Spleen (tissue), 11 donors: Measurements from ENCODE around the gene CDX1. TPM values are rescaled to one million over a fixed set of nuclear protein-coding genes. Genes with fewer than 3 reads are reported as not detected.

Source experiments
- DNase-seq: peaks from one replicate; pipeline ENCODE4 v3.0.0-alpha.2; 2020
- H3K27ac ChIP-seq, 8 donors: fragments of 200-600 bp; sonication (generic) in 7 of 8; 1 replicate in 4 of 8; 2 replicates in 4 of 8; pipeline versions ENCODE4 v1.5.0 to v1.8.0; 2016 to 2021; ENCODE audit warnings: inconsistent platforms in 4 of 8, mild to moderate bottlenecking in 4 of 8, moderate library complexity in 1 of 8
- H3K27me3 ChIP-seq, 7 donors: fragments of 200-600 bp; sonication (generic) in 6 of 7; replicated peaks in 1 of 7; 1 replicate in 4 of 7; 2 replicates in 3 of 7; pipeline versions ENCODE4 v1.5.0 to v1.8.0; 2016 to 2021; ENCODE audit warnings: inconsistent platforms in 3 of 7, mild to moderate bottlenecking in 1 of 7
- H3K36me3 ChIP-seq, 6 donors: fragments of 200-600 bp; sonication (generic) in 5 of 6; 1 replicate in 4 of 6; 2 replicates in 2 of 6; pipeline versions ENCODE4 v1.5.0 to v1.8.0; 2016 to 2021; ENCODE audit warnings: inconsistent platforms in 2 of 6
- H3K4me1 ChIP-seq, 6 donors: fragments of 200-600 bp; sonication (generic) in 5 of 6; 1 replicate in 3 of 6; 2 replicates in 3 of 6; pipeline versions ENCODE4 v1.5.0 to v1.8.0; 2016 to 2021; ENCODE audit warnings: inconsistent platforms in 3 of 6
- H3K4me3 ChIP-seq, 8 donors: fragments of 200-600 bp; sonication (generic) in 7 of 8; 1 replicate in 4 of 8; 2 replicates in 4 of 8; pipeline versions ENCODE4 v1.5.0 to v1.8.0; 2016 to 2021; ENCODE audit warnings: inconsistent platforms in 4 of 8, mild to moderate bottlenecking in 4 of 8, moderate library complexity in 2 of 8
- H3K9me3 ChIP-seq, 8 donors: fragments of 200-600 bp; sonication (generic) in 7 of 8; 1 replicate in 4 of 8; 2 replicates in 4 of 8; pipeline versions ENCODE4 v1.5.0 to v1.8.0; 2016 to 2021; ENCODE audit warnings: inconsistent platforms in 4 of 8
- CTCF ChIP-seq, 11 experiments: fragments of 200-600 bp in 7 of 11; fragments of 450-650 bp in 4 of 11; sonication (generic) in 4 of 11; IDR thresholded peaks in 8 of 11; conservative IDR thresholded peaks in 3 of 11; 1 replicate in 7 of 11; 2 replicates in 4 of 11; pipeline versions ENCODE4 v1.4.0 to v1.8.0; 2016 to 2021; ENCODE audit warnings: antibody characterized with exemption in 11 of 11, inconsistent platforms in 4 of 11, mild to moderate bottlenecking in 1 of 11
- POLR2A ChIP-seq, 3 donors: fragments of 450-650 bp; IDR thresholded peaks; one replicate each; pipeline ENCODE4 v1.5.1; 2017; ENCODE audit warnings: antibody characterized with exemption in 3 of 3, mild to moderate bottlenecking in 1 of 3
- POLR2AphosphoS5 ChIP-seq, 3 donors: sonication (generic); formaldehyde crosslinking; IDR thresholded peaks; one replicate each; pipeline ENCODE4 v1.5.1; 2017; ENCODE audit warnings: antibody characterized with exemption in 3 of 3
- WGBS, 5 donors: extraction: QIAGEN DNeasy Blood & Tissue Kit in 3 of 5; methylation state at CpG; one replicate each; pipeline versions ENCODE4 v1.1.5 to v1.1.7; 2013 to 2018; 5-methylcytosine and 5-hydroxymethylcytosine counted together
- intact Hi-C: fragments of 100-400 bp; cut with DNase I; formaldehyde crosslinking; loops from one replicate; pipeline ENCODE4 v1.15.0; 2023; ENCODE audit warnings: low total_unique reads
- polyA plus RNA-seq, 3 donors: library from polyadenylated mRNA; stranded (reverse); fragments of 200-250 nt; gene quantifications; one replicate each; pipeline ENCODE4 v1.2.1, GENCODE V29; 2013
- total RNA-seq, 7 donors: library from RNA; depleted of rRNA in 3 of 7; stranded (reverse); fragments of >200 nt in 3 of 7; fragmentation: NEBNext Ultra II Directional in 4 of 7; extraction: Animal tissue kit (Norgen Biotek cat#: 25700) in 4 of 7; gene quantifications; one replicate each; pipeline versions ENCODE4 v1.1.0 to v1.2.1, GENCODE V29; 2016 to 2021
- donor health status: healthy with polysubstance abuse.
- donor health status: DM: no; HTN: no; CAD: no; lungs with moderate emphysema.
- donor health status: DM: no; HTN: no; CAD: no.
- donor health status: Bipolar disorder and iron deficiency.
- donor health status: healthy.
- donor health status: DM: no; HTN: no; CAD: no.
- donor health status: DM: yes; HTN: yes; CAD: no.

CDX1 gene
- total and polyA plus RNA-seq, 10 donors, result 0.25 to 1.3 (median 0.41) TPM; not detected in 5

DNA sequence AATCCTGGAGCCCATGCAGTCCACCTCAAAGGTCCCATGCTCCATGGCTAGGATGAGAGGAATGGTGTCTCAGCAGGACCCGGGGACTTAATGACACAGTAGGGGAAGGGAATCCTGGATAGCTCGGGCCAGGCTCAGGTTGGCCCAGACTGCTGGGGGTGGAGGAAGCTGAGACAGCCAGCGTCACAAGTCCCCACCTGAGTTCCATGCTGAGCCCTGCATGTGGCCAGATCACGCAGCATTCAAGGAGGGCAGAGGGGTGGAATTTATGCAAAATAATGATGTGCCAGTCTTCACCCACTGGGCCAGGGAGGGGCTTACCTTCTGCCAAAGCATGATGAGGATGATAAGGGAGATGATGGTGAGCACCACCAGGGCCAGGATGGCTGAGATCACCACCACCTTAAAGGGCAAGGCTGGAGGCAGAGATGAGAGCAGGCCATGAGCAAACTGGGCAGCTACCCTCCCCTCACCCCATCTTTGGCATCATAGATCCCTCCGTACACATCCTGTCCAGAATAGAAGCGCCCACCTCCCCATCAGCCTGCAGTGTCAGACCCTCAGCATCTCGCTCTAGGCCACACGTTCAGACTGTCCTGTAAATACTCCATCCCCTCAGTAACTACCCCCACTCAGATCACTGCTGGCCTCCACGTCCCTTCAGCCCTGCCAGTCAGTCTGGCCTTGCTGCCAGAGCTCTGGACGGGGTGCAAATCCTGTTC is 40.2 kb upstream of the CDX1 start:
- intact Hi-C loops, result no loop called here
- Histone ChIP-seq H3K36me3 (peaks cover 0 to 77% (median 0%) of the 10 kb centered on the region in 6 donors), H3K9me3 (no peaks in the 10 kb centered on the region), H3K27ac (peak overlapping the region in 1 of 8 donors; percentile 8), H3K4me3 (no peak overlapping the region), H3K4me1 (peaks cover 3 to 44% (median 14%) of the 10 kb centered on the region in 6 donors), H3K27me3 (no peaks in the 10 kb centered on the region)
- no peak for DNase-seq
- TF ChIP-seq CTCF (IDR thresholded peaks at IDR 0.05 in 8 of 11, conservative IDR thresholded peaks at IDR 0.05 in 3 of 11) (no peak), POLR2A (IDR thresholded peaks at IDR 0.05) (no peak), POLR2AphosphoS5 (IDR thresholded peaks at IDR 0.05) (no peak)
- 82 to 88% (median 84%) methylated on average over 8 to 10 of the region's 10 CpGs for WGBS, 5 donors

GRCh38 chr5:150126921-150127265 is 39.7 kb upstream of the CDX1 start:
- peaks cover 0 to 75% (median 0%) of the 10 kb centered on the region in 6 donors for H3K36me3 ChIP-seq
- H3K27ac ChIP-seq, result peak overlapping the region in 1 of 8 donors; percentile 8
- no peaks in the 10 kb centered on the region for H3K9me3 ChIP-seq
- intact Hi-C loops, result no loop called here
- TF ChIP-seq POLR2AphosphoS5 (IDR thresholded peaks at IDR 0.05), result no peak
- no peak for TF ChIP-seq CTCF (IDR thresholded peaks at IDR 0.05 in 8 of 11, conservative IDR thresholded peaks at IDR 0.05 in 3 of 11)
- TF ChIP-seq POLR2A (IDR thresholded peaks at IDR 0.05), result no peak
- H3K4me3 ChIP-seq, result no peak overlapping the region
- H3K27me3 ChIP-seq, result no peaks in the 10 kb centered on the region
- 79 to 98% (median 88%) methylated on average over 6 of the region's 6 CpGs for WGBS, 5 donors
- peaks cover 3 to 49% (median 15%) of the 10 kb centered on the region in 6 donors for H3K4me1 ChIP-seq
- DNase-seq, result no peak

- intact Hi-C loops, result no loop called here
- peaks cover 0 to 75% (median 0%) of the 10 kb centered on the region in 6 donors for H3K36me3 ChIP-seq
- TF ChIP-seq POLR2A (IDR thresholded peaks at IDR 0.05) (no peak), POLR2AphosphoS5 (IDR thresholded peaks at IDR 0.05) (no peak), CTCF (IDR thresholded peaks at IDR 0.05 in 8 of 11, conservative IDR thresholded peaks at IDR 0.05 in 3 of 11) (no peak)
- H3K4me1 ChIP-seq, result peaks cover 0 to 47% (median 19%) of the 10 kb centered on the region in 6 donors
- WGBS, 5 donors, result 77 to 88% (median 82%) methylated on average over 5 to 8 of the region's 8 CpGs
- H3K27me3 ChIP-seq, result peaks cover 0 to 2% (median 0%) of the 10 kb centered on the region in 7 donors
- H3K9me3 ChIP-seq, result no peaks in the 10 kb centered on the region
- H3K27ac ChIP-seq, result peak overlapping the region in 2 of 8 donors; percentile 12 to 33
- DNase-seq, result no peak
- H3K4me3 ChIP-seq, result no peak overlapping the region
These were observed 37.1 kb upstream of the CDX1 start for GRCh38 chr5:150129454-150129812.

DNA sequence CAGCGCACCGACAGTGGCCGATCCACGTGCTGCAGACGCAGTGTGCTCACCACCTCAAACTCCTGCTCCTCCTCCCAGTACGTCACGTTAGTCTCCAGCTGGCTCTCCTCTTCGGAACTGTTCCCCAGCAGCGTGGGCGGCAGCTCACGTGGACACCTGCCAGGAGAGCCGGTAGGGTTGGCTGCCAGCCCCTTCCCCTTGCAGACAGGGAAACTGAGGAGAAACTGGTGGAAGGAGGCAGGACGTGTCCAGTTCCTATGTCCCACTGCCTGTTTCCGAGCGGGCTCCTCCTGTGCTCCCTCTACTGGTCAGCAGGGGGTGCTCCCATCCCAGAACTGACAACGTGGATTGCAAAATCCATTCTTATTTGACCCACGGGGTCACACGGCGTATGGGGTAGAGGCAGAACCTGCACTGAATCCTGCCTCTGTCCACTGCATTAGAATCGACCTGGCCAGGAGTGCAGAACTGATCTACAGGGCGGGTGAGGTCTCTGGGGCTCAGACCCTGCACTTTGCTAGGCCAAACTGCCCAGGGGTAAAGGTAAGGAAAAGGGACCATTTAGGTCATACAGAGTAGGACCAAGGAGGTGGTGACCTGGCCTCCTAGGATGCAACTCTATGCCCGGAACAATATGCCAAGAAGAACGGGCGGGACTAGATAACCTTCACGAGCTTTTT is 36.6 kb upstream of the CDX1 start:
- Histone ChIP-seq H3K9me3 (no peaks in the 10 kb centered on the region), H3K4me1 (peaks cover 0 to 50% (median 19%) of the 10 kb centered on the region in 6 donors), H3K27ac (peak overlapping the region in 3 of 8 donors; percentile 11 to 33 (median 13)), H3K36me3 (peaks cover 0 to 76% (median 0%) of the 10 kb centered on the region in 6 donors), H3K27me3 (peaks cover 0 to 7% (median 0%) of the 10 kb centered on the region in 7 donors), H3K4me3 (no peak overlapping the region)
- intact Hi-C loops, result loop anchor here (10.0 kb wide), 1 partner anchor 85 kb away; no protein-coding TSS in a partner anchor
- TF ChIP-seq POLR2A (IDR thresholded peaks at IDR 0.05), result no peak
- peak; percentile 68 to 91 (median 85) for TF ChIP-seq CTCF (IDR thresholded peaks at IDR 0.05 in 8 of 11, conservative IDR thresholded peaks at IDR 0.05 in 3 of 11)
- TF ChIP-seq POLR2AphosphoS5 (IDR thresholded peaks at IDR 0.05), result peak in 2 of 3 donors; percentile 49 to 62
- DNase-seq, result no peak
- WGBS, 5 donors, result 43 to 54% (median 48%) methylated on average over 22 to 25 of the region's 25 CpGs
